WTC11 (cell line): Measurements from ENCODE around the gene TOR1AIP2. TPM values are rescaled to one million over a fixed set of nuclear protein-coding genes. Genes with fewer than 3 reads are reported as not detected.

Experiments
- ATAC-seq: fragments of 200-7000 bp; cut with Tn5 transposase; 2 replicates; pipeline ENCODE4 v1.10.0; 2021; ENCODE audit warnings: mild to moderate bottlenecking, moderate library complexity
- CTCF ChIA-PET: fragments of 300-600 bp; sonication (Branson Sonifier 250); formaldehyde crosslinking; loops from one replicate; lab custom pipeline; 2021; ENCODE audit warnings: antibody characterized with exemption; lab: Charles Lee
- POLR2A ChIA-PET: fragments of 350-600 bp; sonication (Branson Sonifier 250); formaldehyde crosslinking; loops from one replicate; lab custom pipeline; 2021; ENCODE audit warnings: antibody characterized with exemption; lab: Charles Lee
- DNase-seq: peaks from one replicate; pipeline ENCODE4 v3.0.0; 2021; ENCODE audit warnings: low spot score
- H3K27ac Mint-ChIP-seq: 2 replicates; pipeline ENCODE4 v1.8.0; 2021; ENCODE audit warnings: mixed read lengths
- H3K27me3 Mint-ChIP-seq: 2 replicates; pipeline ENCODE4 v1.8.0; 2021; ENCODE audit warnings: low read depth, mild to moderate bottlenecking, moderate library complexity, mixed read lengths
- H3K36me3 Mint-ChIP-seq: 2 replicates; pipeline ENCODE4 v1.8.0; 2021; ENCODE audit warnings: mixed read lengths
- H3K4me1 Mint-ChIP-seq: 2 replicates; pipeline ENCODE4 v1.8.0; 2022; ENCODE audit warnings: mixed read lengths
- H3K4me3 Mint-ChIP-seq: 2 replicates; pipeline ENCODE4 v1.8.0; 2021; ENCODE audit warnings: mild to moderate bottlenecking, moderate library complexity, mixed read lengths
- H3K9me3 Mint-ChIP-seq: 2 replicates; pipeline ENCODE4 v1.8.0; 2021; ENCODE audit warnings: mixed read lengths
- CREM ChIP-seq: sonication (generic); formaldehyde crosslinking; IDR thresholded peaks from 2 replicates; pipeline ENCODE4 v1.8.1; 2022; ENCODE audit warnings: mild to moderate bottlenecking, missing genetic modification reagents, moderate library complexity
- EMX1 ChIP-seq: fragments of 250-450 bp; sonication (Bioruptor Pico); IDR thresholded peaks from 2 replicates; pipeline ENCODE4 v1.8.0; 2021; ENCODE audit warnings: mild to moderate bottlenecking
- FOXK1 ChIP-seq: sonication (generic); formaldehyde crosslinking; IDR thresholded peaks from 2 replicates; pipeline ENCODE4 v1.8.0; 2022; ENCODE audit warnings: mild to moderate bottlenecking, moderate library complexity, missing genetic modification reagents
- GTF2I ChIP-seq: fragments of 250-450 bp; sonication (Bioruptor Pico); conservative IDR thresholded peaks from 2 replicates; pipeline ENCODE4 v1.4.0; 2021; ENCODE audit warnings: mild to moderate bottlenecking
- HMGA2 ChIP-seq: fragments of 250-450 bp; sonication (Bioruptor Pico); IDR thresholded peaks from 2 replicates; pipeline ENCODE4 v1.4.0; 2021; ENCODE audit warnings: mild to moderate bottlenecking, moderate library complexity
- KAT7 ChIP-seq: sonication (generic); formaldehyde crosslinking; IDR thresholded peaks from 2 replicates; pipeline ENCODE4 v1.8.1; 2023; ENCODE audit warnings: missing genetic modification reagents, mild to moderate bottlenecking, borderline replicate concordance
- NR2C2 ChIP-seq: sonication (generic); formaldehyde crosslinking; IDR thresholded peaks from 2 replicates; pipeline ENCODE4 v1.8.0; 2022; ENCODE audit warnings: mild to moderate bottlenecking, missing genetic modification reagents
- PRRX2 ChIP-seq: fragments of 250-450 bp; sonication (Bioruptor Pico); IDR thresholded peaks from 2 replicates; pipeline ENCODE4 v1.8.0; 2021; ENCODE audit warnings: mild to moderate bottlenecking
- TEAD4 ChIP-seq: sonication (generic); formaldehyde crosslinking; IDR thresholded peaks from 2 replicates; pipeline ENCODE4 v1.8.0; 2022; ENCODE audit warnings: mild to moderate bottlenecking, missing genetic modification reagents
- ZNF317 ChIP-seq: sonication (generic); formaldehyde crosslinking; IDR thresholded peaks from 2 replicates; pipeline ENCODE4 v1.8.1; 2023; ENCODE audit warnings: low read depth, mild to moderate bottlenecking, moderate library complexity, missing genetic modification reagents, borderline replicate concordance
- ZNF423 ChIP-seq: fragments of 250-450 bp; sonication (Bioruptor Pico); IDR thresholded peaks from 2 replicates; pipeline ENCODE4 v2.1.2; 2022; ENCODE audit warnings: mild to moderate bottlenecking, moderate library complexity
- total RNA-seq: library from RNA; stranded (reverse); gene quantifications from 3 replicates; pipeline ENCODE4 v1.2.3, GENCODE V29; 2021
- TF ChIP-seq, protein P1 (sequence below): sonication (generic); formaldehyde crosslinking; IDR thresholded peaks from 2 replicates; pipeline ENCODE4 v1.8.0; 2023; ENCODE audit warnings: mild to moderate bottlenecking, missing genetic modification reagents
- TF ChIP-seq, protein P2 (sequence below): sonication (generic); formaldehyde crosslinking; conservative IDR thresholded peaks from 2 replicates; pipeline ENCODE4 v1.8.1; 2022; ENCODE audit warnings: mild to moderate bottlenecking, missing genetic modification reagents
- TF ChIP-seq, protein P3 (sequence below): fragments of 250-450 bp; sonication (Bioruptor Pico); IDR thresholded peaks from 2 replicates; pipeline ENCODE4 v2.1.2; 2022; ENCODE audit warnings: mild to moderate bottlenecking, moderate library complexity
- TF ChIP-seq, protein P4 (sequence below): fragments of 250-450 bp; sonication (Bioruptor Pico); conservative IDR thresholded peaks from 2 replicates; pipeline ENCODE4 v1.9.0; 2021; ENCODE audit warnings: mild to moderate bottlenecking
- TF ChIP-seq, protein P5 (sequence below): fragments of 200-600 bp; IDR thresholded peaks from 2 replicates; pipeline ENCODE4 v1.8.0; 2022; ENCODE audit warnings: antibody characterized with exemption
- TF ChIP-seq, protein P6 (sequence below): fragments of 250-450 bp; sonication (Bioruptor Pico); IDR thresholded peaks from 2 replicates; pipeline ENCODE4 v1.9.0; 2021; ENCODE audit warnings: mild to moderate bottlenecking

The TOR1AIP2 gene
- total RNA-seq, 1 experiment from 2014 or later = 57.2 TPM

DNA sequence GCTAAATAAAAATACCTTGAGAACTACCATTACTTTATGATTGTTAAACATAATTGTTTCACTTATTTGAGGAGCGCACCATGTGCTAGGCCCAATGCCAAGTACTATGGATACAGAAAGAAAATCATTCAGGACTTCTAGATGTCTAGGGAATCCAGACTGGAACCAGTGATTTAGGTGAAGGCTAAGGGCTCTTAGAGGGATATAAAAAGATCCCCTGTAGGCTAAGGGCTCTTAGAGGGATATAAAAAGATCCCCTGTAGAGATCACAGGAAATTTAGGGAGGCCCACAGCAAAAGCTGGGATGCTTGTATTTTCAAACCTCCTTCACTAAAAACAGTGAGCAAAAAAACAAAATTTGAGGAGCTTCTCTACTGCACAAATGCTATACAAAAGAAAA is 6.7 kb downstream of the TOR1AIP2 start (continued):
- TF ChIP-seq, protein P1, sequence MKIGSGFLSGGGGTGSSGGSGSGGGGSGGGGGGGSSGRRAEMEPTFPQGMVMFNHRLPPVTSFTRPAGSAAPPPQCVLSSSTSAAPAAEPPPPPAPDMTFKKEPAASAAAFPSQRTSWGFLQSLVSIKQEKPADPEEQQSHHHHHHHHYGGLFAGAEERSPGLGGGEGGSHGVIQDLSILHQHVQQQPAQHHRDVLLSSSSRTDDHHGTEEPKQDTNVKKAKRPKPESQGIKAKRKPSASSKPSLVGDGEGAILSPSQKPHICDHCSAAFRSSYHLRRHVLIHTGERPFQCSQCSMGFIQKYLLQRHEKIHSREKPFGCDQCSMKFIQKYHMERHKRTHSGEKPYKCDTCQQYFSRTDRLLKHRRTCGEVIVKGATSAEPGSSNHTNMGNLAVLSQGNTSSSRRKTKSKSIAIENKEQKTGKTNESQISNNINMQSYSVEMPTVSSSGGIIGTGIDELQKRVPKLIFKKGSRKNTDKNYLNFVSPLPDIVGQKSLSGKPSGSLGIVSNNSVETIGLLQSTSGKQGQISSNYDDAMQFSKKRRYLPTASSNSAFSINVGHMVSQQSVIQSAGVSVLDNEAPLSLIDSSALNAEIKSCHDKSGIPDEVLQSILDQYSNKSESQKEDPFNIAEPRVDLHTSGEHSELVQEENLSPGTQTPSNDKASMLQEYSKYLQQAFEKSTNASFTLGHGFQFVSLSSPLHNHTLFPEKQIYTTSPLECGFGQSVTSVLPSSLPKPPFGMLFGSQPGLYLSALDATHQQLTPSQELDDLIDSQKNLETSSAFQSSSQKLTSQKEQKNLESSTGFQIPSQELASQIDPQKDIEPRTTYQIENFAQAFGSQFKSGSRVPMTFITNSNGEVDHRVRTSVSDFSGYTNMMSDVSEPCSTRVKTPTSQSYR (CRISPR knock-in tag) = no peak
- no peak for TF ChIP-seq NR2C2 (CRISPR knock-in tag)
- TF ChIP-seq, protein P2, sequence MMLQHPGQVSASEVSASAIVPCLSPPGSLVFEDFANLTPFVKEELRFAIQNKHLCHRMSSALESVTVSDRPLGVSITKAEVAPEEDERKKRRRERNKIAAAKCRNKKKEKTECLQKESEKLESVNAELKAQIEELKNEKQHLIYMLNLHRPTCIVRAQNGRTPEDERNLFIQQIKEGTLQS = no peak
- TF ChIP-seq, protein P3, sequence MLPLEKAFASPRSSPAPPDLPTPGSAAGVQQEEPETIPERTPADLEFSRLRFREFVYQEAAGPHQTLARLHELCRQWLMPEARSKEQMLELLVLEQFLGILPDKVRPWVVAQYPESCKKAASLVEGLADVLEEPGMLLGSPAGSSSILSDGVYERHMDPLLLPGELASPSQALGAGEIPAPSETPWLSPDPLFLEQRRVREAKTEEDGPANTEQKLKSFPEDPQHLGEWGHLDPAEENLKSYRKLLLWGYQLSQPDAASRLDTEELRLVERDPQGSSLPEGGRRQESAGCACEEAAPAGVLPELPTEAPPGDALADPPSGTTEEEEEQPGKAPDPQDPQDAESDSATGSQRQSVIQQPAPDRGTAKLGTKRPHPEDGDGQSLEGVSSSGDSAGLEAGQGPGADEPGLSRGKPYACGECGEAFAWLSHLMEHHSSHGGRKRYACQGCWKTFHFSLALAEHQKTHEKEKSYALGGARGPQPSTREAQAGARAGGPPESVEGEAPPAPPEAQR (CRISPR knock-in tag) = no peak
- TF ChIP-seq CREM (CRISPR knock-in tag) = no peak
- no peak for TF ChIP-seq EMX1 (CRISPR knock-in tag)
- TF ChIP-seq, protein P4, sequence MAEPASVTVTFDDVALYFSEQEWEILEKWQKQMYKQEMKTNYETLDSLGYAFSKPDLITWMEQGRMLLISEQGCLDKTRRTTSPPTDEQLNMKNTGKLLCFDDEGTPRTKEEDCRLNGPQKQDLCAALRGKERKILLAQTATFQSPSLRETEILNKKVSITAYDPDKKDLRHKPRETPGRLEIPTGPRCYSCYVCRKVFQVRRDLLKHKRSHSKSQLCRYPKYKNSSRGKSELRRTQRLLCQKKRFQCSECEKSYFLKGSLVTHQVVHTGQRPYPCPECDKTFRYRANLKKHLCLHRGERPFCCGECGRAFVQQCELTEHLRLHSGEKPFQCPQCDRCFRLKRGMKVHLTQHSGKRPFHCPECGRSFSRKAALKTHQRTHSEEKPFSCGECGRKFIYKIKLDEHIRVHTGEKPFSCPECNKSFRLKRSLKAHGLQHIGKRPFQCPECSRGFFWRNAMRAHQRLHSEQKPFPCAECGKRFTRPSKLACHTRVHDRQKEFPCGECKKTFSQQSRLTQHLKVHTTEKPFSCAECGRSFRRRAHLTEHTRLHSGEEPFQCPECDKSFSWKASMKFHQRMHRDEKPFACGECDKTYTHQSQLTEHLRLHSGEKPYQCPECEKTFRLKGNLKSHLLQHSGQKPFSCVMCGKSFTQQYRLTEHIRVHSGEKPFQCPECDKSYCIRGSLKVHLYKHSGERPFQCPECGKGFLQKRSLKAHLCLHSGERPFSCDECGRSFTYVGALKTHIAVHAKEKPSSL = no peak
- TF ChIP-seq FOXK1 (CRISPR knock-in tag) = no peak

DNA sequence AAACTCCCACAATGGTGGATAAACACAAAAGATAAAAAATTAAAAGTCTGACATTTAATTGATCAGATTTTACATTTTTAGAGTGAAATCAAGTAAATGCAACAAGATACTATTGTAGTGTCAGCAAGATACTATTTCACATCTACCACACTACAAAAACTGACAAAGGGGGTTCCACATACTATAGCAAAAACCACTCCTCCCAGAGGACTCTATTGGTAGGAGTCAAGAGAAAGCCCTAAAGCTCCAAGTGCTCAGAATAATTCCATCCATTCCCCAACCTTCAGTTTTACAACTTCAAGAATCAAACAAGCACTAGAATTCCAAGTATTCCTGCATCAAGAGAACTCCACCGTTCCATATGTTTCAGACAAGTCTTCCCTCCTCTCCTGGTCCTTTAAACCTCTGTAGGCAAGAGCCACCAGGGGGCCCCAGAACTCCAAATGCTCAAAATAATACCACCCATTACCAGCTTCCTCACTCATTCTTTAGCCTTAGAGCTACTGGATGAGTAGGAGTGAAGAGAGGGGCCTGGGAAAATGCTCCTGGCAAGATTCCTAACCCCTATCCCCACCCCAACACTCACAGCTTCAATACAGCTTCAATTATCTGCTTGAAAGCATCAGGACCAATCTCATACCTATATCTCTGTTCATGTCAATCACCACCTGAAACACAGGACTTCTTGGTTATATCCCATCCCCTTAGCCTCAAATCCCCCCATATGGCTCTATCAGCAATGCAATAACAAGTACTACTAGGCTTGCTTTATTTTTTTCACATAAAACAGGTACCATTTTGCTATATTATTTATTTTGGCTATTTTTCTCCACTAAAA is 9.9 kb downstream of the TOR1AIP2 start:
- DNase-seq (peak; percentile 70), ATAC-seq (peak; percentile 99)
- H3K9me3 Mint-ChIP-seq = no peaks in the 10 kb centered on the region
- H3K4me1 Mint-ChIP-seq = peaks cover 4% of the 10 kb centered on the region; the same call in 1 of the 2 replicates
- ChIA-PET POLR2A (interaction anchor here (0.7 to 1.5 kb wide), 2 partner anchors 15 to 280 kb away, joined by 3 to 6 read pairs; partner anchors contain the start of gene TOR1AIP1), CTCF (interaction anchor here (0.6 to 2.3 kb wide), 21 partner anchors 8 to 313 kb away, joined by 3 to 20 read pairs (median 4); partner anchors contain the start of gene TOR1AIP1)
- 0 out of 2 replicates have a peak overlapping the region, but pooled peaks have one; percentile 18 for H3K27ac Mint-ChIP-seq
- H3K36me3 Mint-ChIP-seq = peaks cover 37% of the 10 kb centered on the region
- TF ChIP-seq, protein P5, sequence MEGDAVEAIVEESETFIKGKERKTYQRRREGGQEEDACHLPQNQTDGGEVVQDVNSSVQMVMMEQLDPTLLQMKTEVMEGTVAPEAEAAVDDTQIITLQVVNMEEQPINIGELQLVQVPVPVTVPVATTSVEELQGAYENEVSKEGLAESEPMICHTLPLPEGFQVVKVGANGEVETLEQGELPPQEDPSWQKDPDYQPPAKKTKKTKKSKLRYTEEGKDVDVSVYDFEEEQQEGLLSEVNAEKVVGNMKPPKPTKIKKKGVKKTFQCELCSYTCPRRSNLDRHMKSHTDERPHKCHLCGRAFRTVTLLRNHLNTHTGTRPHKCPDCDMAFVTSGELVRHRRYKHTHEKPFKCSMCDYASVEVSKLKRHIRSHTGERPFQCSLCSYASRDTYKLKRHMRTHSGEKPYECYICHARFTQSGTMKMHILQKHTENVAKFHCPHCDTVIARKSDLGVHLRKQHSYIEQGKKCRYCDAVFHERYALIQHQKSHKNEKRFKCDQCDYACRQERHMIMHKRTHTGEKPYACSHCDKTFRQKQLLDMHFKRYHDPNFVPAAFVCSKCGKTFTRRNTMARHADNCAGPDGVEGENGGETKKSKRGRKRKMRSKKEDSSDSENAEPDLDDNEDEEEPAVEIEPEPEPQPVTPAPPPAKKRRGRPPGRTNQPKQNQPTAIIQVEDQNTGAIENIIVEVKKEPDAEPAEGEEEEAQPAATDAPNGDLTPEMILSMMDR = peak; percentile 45
- TF ChIP-seq, protein P2 = no peak
- no peak overlapping the region for H3K4me3 Mint-ChIP-seq
- no peaks in the 10 kb centered on the region for H3K27me3 Mint-ChIP-seq

DNA sequence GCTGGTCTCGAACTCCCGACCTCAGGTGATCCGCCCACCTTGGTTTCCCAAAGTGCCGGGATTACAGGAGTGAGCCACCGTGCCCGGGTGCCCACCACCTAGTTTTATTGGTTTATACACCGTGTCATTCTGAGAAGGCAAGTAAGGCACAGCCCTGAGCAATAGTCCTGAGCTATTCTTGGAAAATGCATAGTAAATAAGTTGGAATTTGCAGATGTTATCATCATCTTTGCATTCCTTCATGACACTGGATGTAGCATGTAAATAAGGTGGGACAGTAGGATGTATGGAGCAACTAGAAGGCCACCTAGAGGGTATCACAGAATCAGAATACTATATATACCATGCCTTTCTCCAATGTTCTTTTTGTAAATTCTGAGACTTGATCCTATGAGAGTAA is 11.0 kb downstream of the TOR1AIP2 start:
- CTCF ChIA-PET = interaction anchor here (1.5 to 2.3 kb wide), 5 partner anchors 16 to 314 kb away, joined by 4 to 20 read pairs (median 14); partner anchors contain the start of gene TOR1AIP1
- H3K36me3 Mint-ChIP-seq = peaks cover 37% of the 10 kb centered on the region
- TF ChIP-seq PRRX2 (CRISPR knock-in tag) (no peak), TEAD4 (CRISPR knock-in tag) (no peak), ZNF423 (no peak), GTF2I (CRISPR knock-in tag) (no peak), KAT7 (no peak), ZNF317 (no peak), HMGA2 (no peak)
- TF ChIP-seq, protein P2 = no peak
- TF ChIP-seq, protein P6, sequence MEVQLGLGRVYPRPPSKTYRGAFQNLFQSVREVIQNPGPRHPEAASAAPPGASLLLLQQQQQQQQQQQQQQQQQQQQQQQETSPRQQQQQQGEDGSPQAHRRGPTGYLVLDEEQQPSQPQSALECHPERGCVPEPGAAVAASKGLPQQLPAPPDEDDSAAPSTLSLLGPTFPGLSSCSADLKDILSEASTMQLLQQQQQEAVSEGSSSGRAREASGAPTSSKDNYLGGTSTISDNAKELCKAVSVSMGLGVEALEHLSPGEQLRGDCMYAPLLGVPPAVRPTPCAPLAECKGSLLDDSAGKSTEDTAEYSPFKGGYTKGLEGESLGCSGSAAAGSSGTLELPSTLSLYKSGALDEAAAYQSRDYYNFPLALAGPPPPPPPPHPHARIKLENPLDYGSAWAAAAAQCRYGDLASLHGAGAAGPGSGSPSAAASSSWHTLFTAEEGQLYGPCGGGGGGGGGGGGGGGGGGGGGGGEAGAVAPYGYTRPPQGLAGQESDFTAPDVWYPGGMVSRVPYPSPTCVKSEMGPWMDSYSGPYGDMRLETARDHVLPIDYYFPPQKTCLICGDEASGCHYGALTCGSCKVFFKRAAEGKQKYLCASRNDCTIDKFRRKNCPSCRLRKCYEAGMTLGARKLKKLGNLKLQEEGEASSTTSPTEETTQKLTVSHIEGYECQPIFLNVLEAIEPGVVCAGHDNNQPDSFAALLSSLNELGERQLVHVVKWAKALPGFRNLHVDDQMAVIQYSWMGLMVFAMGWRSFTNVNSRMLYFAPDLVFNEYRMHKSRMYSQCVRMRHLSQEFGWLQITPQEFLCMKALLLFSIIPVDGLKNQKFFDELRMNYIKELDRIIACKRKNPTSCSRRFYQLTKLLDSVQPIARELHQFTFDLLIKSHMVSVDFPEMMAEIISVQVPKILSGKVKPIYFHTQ (CRISPR knock-in tag) = no peak
- TF ChIP-seq, all 79 proteins: peak for 0
- Mint-ChIP-seq H3K9me3 (no peaks in the 10 kb centered on the region), H3K27me3 (no peaks in the 10 kb centered on the region), H3K4me1 (peaks cover 4% of the 10 kb centered on the region; the same call in 1 of the 2 replicates), H3K27ac (no peak overlapping the region), H3K4me3 (no peak overlapping the region)
- POLR2A ChIA-PET = interaction anchor here (1.5 kb wide), 1 partner anchor 16 kb away, joined by 6 read pairs; the partner anchor contains the start of gene TOR1AIP1
- DNase-seq (no peak), ATAC-seq (no peak)
